HepG2 (cell line): ENCODE data around the gene SLC15A5. TPM values are rescaled to one million over a fixed set of nuclear protein-coding genes. Genes with fewer than 3 reads are reported as not detected.

ENCODE experiments used
- ATF1 ChIP-seq: IDR thresholded peaks from 2 replicates; pipeline ENCODE4 v1.6.1; 2016; ENCODE audit warnings: mild to moderate bottlenecking, control low read depth
- BHLHE40 ChIP-seq: IDR thresholded peaks from 2 replicates; pipeline ENCODE4 v1.6.1; 2011; ENCODE audit warnings: low read length, improper control_type of control experiment
- CEBPG ChIP-seq: IDR thresholded peaks from 2 replicates; pipeline ENCODE4 v1.6.1; 2016
- CHD2 ChIP-seq: IDR thresholded peaks from 2 replicates; pipeline ENCODE4 v1.6.1; 2011; ENCODE audit warnings: low read depth, low read length, improper control_type of control experiment
- ELF4 ChIP-seq: sonication (generic); formaldehyde crosslinking; IDR thresholded peaks from 2 replicates; pipeline ENCODE4 v1.5.0; 2020; ENCODE audit warnings: missing genetic modification reagents, mild to moderate bottlenecking, moderate library complexity, borderline replicate concordance
- GMEB2 ChIP-seq: IDR thresholded peaks from 2 replicates; pipeline ENCODE4 v1.6.1; 2016; ENCODE audit warnings: missing biosample characterization, missing genetic modification reagents, low read depth
- HMG20A ChIP-seq: IDR thresholded peaks from 2 replicates; pipeline ENCODE4 v1.6.1; 2016; ENCODE audit warnings: borderline replicate concordance
- JDP2 ChIP-seq: sonication (generic); formaldehyde crosslinking; IDR thresholded peaks from 2 replicates; pipeline ENCODE4 v1.8.1; 2022; ENCODE audit warnings: missing genetic modification reagents, borderline replicate concordance
- NONO ChIP-seq, 2 experiments: fragments of 450-650 bp in 1 of 2; sonication (generic) in 1 of 2; formaldehyde crosslinking in 1 of 2; IDR thresholded peaks in 1 of 2; conservative IDR thresholded peaks in 1 of 2; 2 replicates each; pipeline versions ENCODE4 v1.6.1 to v1.8.0; 2017 to 2022; ENCODE audit warnings: mild to moderate bottlenecking in 1 of 2, missing genetic modification reagents in 1 of 2, moderate library complexity in 1 of 2
- NPAS2 ChIP-seq: sonication (generic); formaldehyde crosslinking; IDR thresholded peaks from 2 replicates; pipeline ENCODE4 v1.8.0; 2022; ENCODE audit warnings: mild to moderate bottlenecking, missing genetic modification reagents, borderline replicate concordance
- STAG1 ChIP-seq: sonication (generic); formaldehyde crosslinking; IDR thresholded peaks from 2 replicates; pipeline ENCODE4 v1.4.0; 2020; ENCODE audit warnings: missing genetic modification reagents
- TBL1XR1 ChIP-seq: fragments of 150-350 bp; IDR thresholded peaks from 2 replicates; pipeline ENCODE4 v1.6.1; 2014; ENCODE audit warnings: borderline replicate concordance, low read length; ENCODE audit not compliant: partially characterized antibody
- ZBTB39 ChIP-seq: sonication (generic); formaldehyde crosslinking; IDR thresholded peaks from 2 replicates; pipeline ENCODE4 v1.5.0; 2020; ENCODE audit warnings: missing genetic modification reagents
- ZNF281 ChIP-seq: sonication (generic); formaldehyde crosslinking; IDR thresholded peaks from 2 replicates; pipeline ENCODE4 v1.4.0; 2020; ENCODE audit warnings: missing genetic modification reagents, borderline replicate concordance
- ZNF558 ChIP-seq: sonication (generic); formaldehyde crosslinking; IDR thresholded peaks from 2 replicates; pipeline ENCODE4 v1.9.0; 2022; ENCODE audit warnings: mild to moderate bottlenecking, missing genetic modification reagents, borderline replicate concordance
- ZNF614 ChIP-seq: IDR thresholded peaks from 2 replicates; pipeline ENCODE4 v1.6.1; 2018; ENCODE audit warnings: missing biosample characterization, missing genetic modification reagents, inconsistent platforms, borderline replicate concordance
- ZNF720 ChIP-seq: sonication (generic); formaldehyde crosslinking; IDR thresholded peaks from 2 replicates; pipeline ENCODE4 v1.4.0; 2020; ENCODE audit warnings: missing genetic modification reagents
- ZNF772 ChIP-seq: sonication (generic); formaldehyde crosslinking; IDR thresholded peaks from 2 replicates; pipeline ENCODE4 v1.5.0; 2020; ENCODE audit warnings: mild to moderate bottlenecking, missing genetic modification reagents
- ZNF782 ChIP-seq: sonication (generic); formaldehyde crosslinking; IDR thresholded peaks from 2 replicates; pipeline ENCODE4 v1.4.0; 2020; ENCODE audit warnings: missing genetic modification reagents, mild to moderate bottlenecking, borderline replicate concordance
- polyA plus RNA-seq, 8 experiments: library from polyadenylated mRNA; depleted of rRNA in 3 of 8; stranded (reverse) in 7 of 8; unstranded in 1 of 8; fragments of >200 nt; fragmentation: Illumina TruSeq in 4 of 8; extraction: Trizol in 4 of 8; gene quantifications; 2 replicates each; pipeline versions ENCODE4 v1.2.1 to v1.2.3, GENCODE V29; 2011 to 2016; ENCODE audit warnings: low read depth in 4 of 8, missing spikeins in 1 of 8, mixed read lengths in 1 of 8; ENCODE audit not compliant: insufficient read depth in 1 of 8
- total RNA-seq, 5 experiments: library from RNA; depleted of rRNA; stranded (reverse); fragments of >200 nt; fragmentation: Illumina TruSeq; extraction: Trizol; gene quantifications; 2 replicates each; pipeline ENCODE4 v1.2.3, GENCODE V29; 2016; ENCODE audit warnings: low read depth in 1 of 5
- TF ChIP-seq, protein P1 (sequence below): sonication (generic); formaldehyde crosslinking; IDR thresholded peaks from 2 replicates; pipeline ENCODE4 v1.5.1; 2020; ENCODE audit warnings: missing genetic modification reagents, mild to moderate bottlenecking, borderline replicate concordance
- TF ChIP-seq, protein P2 (sequence below): sonication (generic); formaldehyde crosslinking; IDR thresholded peaks from 2 replicates; pipeline ENCODE4 v1.5.0; 2020; ENCODE audit warnings: missing genetic modification reagents

Gene SLC15A5
- total and polyA plus RNA-seq, 2 of the 13 experiments (the other 11 are each of a cell fraction or from before 2014, with no cell fraction given), result not detected

GRCh38 chr12:16165506-16165905, 112.0 kb downstream of the SLC15A5 start (continued):
- TF ChIP-seq ZNF558 (CRISPR knock-in tag) (no peak), CHD2 (no peak), ZNF720 (no peak), ZNF614 (CRISPR knock-in tag) (no peak), STAG1 (CRISPR knock-in tag) (peak; percentile 84), ZNF782 (CRISPR knock-in tag) (no peak), ATF1 (CRISPR knock-in tag) (no peak), HMG20A (CRISPR knock-in tag) (no peak), CEBPG (no peak), ELF4 (CRISPR knock-in tag) (no peak), TBL1XR1 (no peak), ZNF281 (no peak), NONO (IDR thresholded peaks at IDR 0.05) (no peak), NONO (CRISPR knock-in tag; conservative IDR thresholded peaks at IDR 0.05) (no peak), ZNF772 (CRISPR knock-in tag) (no peak), JDP2 (CRISPR knock-in tag) (no peak), BHLHE40 (no peak), ZBTB39 (CRISPR knock-in tag) (no peak), NPAS2 (CRISPR knock-in tag) (no peak), GMEB2 (CRISPR knock-in tag) (no peak)
- TF ChIP-seq, protein P1, sequence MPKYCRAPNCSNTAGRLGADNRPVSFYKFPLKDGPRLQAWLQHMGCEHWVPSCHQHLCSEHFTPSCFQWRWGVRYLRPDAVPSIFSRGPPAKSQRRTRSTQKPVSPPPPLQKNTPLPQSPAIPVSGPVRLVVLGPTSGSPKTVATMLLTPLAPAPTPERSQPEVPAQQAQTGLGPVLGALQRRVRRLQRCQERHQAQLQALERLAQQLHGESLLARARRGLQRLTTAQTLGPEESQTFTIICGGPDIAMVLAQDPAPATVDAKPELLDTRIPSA, result no peak
- TF ChIP-seq, protein P2, sequence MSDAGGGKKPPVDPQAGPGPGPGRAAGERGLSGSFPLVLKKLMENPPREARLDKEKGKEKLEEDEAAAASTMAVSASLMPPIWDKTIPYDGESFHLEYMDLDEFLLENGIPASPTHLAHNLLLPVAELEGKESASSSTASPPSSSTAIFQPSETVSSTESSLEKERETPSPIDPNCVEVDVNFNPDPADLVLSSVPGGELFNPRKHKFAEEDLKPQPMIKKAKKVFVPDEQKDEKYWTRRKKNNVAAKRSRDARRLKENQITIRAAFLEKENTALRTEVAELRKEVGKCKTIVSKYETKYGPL, result no peak
